Stimulated activated CD8-positive, alpha-beta memory T cell treated with anti-CD3 and anti-CD28 coated beads, Interleukin-12 subunit alpha, Interleukin-12 subunit beta, amount 100 ng/mL, for 4 hours (primary cell): ENCODE data around the gene MX1.

ENCODE experiments used
- DNase-seq: peaks from one replicate; pipeline ENCODE4 v3.0.0-alpha.2; 2020; ENCODE audit warnings: low read depth

Gene MX1

GRCh38 chr21:41494242-41494641 is 68.2 kb downstream of the MX1 start:
- DNase-seq: no peak

- no peak for DNase-seq
Measured at GRCh38 chr21:41497008-41497407, 71.0 kb downstream of the MX1 start.

GRCh38 chr21:41497788-41498187 is 71.7 kb downstream of the MX1 start:
- DNase-seq: no peak

- DNase-seq: no peak
Measured at GRCh38 chr21:41499920-41500319, 73.9 kb downstream of the MX1 start.

GRCh38 chr21:41500363-41500762 is 74.3 kb downstream of the MX1 start:
- DNase-seq: no peak

- no peak for DNase-seq
Measured at GRCh38 chr21:41500931-41501381, 74.9 kb downstream of the MX1 start.

GRCh38 chr21:41501919-41502318 is 75.9 kb downstream of the MX1 start:
- DNase-seq: no peak

GRCh38 chr21:41503331-41503730 is 77.3 kb downstream of the MX1 start:
- DNase-seq: no peak

- no peak for DNase-seq
Measured at GRCh38 chr21:41504030-41504429, 78.0 kb downstream of the MX1 start.

GRCh38 chr21:41506005-41506594 is 80.1 kb downstream of the MX1 start:
- DNase-seq: no peak

- no peak for DNase-seq
Measured at GRCh38 chr21:41506611-41507520, 80.8 kb downstream of the MX1 start.

GRCh38 chr21:41507521-41508414 is 81.7 kb downstream of the MX1 start, which contains the start of gene TMPRSS2:
TSS of gene TMPRSS2 (minus strand) at chr21:41508158. CDS start at chr21:41498133, 10,025 bp downstream.
- no peak for DNase-seq

GRCh38 chr21:41508415-41509144 is 82.5 kb downstream of the MX1 start:
- DNase-seq: no peak
